GM18520 (cell line): ENCODE data around the gene KATNA1.

Source experiments
- ATAC-seq: cut with Tn5 transposase; IDR thresholded peaks from one replicate; pipeline ENCODE4 v1.9.1; 2021; ENCODE audit not compliant: unreplicated experiment

The KATNA1 gene

GRCh38 chr6:149545258-149545753 lies 103.2 kb downstream of the KATNA1 start:
- no peak for ATAC-seq
